HG02981 (cell line): ENCODE results near the gene FTO.

Experiments used
- ATAC-seq: cut with Tn5 transposase; IDR thresholded peaks from one replicate; pipeline ENCODE4 v1.9.1; 2021; ENCODE audit warnings: mild to moderate bottlenecking, moderate library complexity; ENCODE audit not compliant: unreplicated experiment

FTO gene

DNA sequence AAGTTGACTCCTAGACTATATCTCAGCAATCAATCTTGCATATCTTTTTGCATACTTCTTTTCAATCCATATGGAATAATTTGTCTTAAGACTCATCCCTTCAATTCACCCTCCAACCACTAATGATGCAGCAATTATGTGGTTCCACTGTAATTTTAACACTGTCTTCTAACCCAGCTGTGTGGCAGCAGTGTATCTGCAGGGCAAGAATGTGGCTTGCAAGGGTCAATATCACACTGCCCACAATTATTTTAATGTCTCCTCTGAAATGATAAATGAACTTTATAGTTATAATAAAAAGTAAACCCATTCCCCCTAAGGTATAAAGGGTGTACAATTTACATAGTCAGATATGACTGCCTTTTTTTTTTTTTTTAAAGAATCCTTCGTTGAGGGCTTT, 48.6 kb downstream of the FTO start:
- ATAC-seq = no peak

DNA sequence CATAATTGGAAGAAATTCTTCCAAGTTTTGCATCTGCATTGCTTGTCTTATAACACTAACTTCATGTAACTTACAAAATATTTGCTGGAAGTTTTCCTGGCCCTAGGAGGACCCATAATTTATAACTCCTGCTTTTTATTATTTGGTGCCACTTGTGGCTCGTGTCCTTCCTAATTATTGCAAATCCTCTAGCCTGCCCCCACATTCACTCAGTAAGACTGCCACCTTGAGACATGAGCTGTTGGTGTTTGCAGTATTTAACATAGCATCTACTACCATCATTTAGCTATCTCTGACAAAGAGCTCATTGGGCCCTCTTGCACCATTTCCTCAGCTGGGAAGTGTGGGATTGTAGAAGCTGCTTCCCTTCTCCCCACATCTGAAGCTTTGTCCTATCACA, 49.5 kb downstream of the FTO start:
- no peak for ATAC-seq

DNA sequence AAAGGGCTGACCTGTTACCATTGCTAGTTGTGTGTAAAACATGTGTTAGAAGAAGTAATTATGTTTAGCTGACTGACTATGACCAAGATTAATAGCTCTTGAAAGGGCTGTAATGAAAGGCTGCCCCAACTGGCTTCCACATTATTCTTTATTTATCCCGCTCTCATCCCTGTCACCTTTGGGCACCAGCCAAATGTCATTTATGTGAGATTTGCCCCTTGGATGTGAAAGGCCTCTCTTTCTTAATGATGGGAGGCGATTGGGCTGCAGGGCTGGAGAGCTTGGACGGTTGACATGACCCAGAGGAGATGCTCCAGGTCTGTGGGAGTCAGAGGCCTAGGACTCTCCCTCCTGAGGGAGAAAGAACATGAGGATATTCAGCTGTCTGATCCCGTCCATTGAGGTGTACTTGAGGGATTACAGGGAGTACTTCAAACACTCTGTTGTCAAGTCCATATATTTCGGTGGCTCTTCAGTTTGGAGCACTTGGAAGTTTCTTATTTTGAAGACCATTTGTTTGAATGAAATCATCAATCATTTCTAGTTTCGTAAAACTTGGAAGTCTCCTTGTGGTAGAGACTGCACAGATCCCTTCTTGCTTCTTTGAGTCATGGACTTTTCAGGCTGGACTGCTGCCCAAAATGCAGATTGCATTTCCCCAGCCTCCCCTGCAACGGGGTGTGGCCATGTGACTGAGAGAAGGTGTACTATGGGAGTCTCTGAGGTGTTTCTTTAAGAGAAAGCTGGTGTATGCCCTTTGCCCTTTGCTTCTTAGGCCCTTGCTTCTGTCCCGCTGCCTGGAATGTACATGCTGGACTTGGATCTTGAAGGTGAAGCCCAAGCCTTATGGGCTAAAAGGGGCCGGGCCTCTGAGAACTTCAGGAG, 51.3 kb downstream of the FTO start:
- no peak for ATAC-seq

DNA sequence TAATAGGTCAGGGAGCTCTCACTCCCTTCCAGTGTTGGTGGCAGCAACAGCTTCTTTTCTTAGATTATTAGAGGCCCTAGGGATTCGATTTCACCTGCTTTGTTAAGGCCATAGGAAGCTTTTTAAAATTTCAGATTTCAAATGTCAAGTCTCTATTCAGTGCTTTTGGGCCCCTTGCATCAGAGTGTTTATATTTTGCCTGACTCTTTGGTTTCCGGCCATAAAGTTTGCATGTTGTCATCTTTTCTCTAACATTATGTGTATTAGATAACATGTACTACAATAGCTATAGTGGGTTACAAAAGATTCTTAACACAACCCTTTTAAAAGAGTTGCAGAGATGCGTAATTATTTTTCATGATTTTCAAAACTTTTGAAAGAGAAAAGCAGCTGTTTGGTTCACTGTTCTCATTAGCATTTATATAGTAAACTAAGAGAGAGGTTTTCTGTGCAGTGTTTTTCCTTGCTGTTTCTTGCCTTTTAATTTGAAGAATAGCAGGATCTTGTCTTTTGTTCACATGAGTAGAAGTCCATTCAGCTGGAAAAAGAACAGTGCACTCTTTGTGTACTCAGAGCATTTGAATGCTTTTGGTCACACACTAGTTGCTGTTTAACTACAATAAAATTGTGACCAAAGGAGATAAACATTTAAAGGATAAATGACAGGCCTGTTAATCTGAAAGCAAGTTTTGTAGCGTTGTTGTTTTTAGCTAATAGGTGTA, 52.5 kb downstream of the FTO start:
- ATAC-seq = no peak

DNA sequence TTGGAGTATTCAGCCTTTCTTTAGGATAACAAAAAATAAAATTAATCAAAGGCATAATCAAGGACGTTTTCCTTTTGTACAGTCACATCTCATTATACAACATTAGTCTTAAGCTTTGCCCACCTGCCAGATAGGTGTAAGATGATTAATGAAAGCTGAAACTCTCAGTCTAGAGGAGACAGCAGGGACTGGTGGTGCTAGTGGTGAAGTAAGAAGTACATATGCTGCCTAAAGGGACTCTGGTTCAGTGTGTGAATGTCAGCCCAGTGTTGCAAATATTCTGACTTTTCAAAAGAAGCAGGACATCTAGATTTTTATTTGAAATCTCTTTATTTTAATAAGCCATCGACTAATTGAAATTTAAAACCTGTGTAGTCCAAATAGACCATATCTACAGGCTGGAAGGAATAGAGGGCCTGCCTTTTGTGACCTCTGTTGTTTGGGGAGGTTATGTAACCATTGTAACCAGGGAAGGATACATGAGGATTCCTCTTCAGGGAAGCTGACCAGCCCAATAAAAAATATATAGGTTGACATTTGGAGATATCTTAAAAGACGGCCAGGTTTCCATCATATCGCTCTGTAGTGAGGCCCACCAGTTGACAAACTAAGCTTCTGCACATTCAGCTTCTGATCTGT, 54.1 kb downstream of the FTO start:
- no peak for ATAC-seq

DNA sequence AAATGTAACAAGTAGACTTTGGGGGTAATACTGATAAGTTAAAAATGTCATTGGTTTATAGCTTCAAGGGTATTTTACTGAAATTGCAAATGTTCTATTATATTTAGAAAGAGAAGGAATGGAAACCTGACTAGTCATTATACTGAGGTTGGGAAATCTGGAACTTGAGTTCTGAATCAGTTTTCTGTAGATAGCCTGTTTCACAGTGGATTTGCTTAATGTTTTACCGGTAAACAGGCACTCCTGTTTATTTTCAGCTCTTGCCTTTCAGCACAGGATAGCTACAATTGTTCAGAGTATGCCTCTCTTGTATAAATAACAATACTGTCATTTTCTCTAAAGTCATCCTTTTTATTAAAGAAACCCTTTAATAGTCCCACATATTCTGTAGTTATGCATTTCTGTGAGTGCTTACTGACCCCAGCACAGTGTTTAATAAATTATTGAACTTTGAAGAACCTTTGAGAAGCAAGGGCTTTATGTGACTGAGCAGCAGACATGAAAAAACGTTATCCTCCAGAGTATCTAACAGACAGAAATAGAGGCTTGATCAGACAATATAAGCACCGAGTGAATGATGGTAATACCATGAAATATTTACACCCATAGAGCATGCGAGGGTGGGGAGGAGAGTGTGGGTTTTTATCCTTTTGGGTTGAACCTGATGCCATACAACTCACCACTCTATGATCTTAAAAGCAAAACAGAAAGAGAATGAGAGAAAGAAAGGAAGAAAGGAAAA, 58.2 kb downstream of the FTO start:
- ATAC-seq = peak; percentile 55

DNA sequence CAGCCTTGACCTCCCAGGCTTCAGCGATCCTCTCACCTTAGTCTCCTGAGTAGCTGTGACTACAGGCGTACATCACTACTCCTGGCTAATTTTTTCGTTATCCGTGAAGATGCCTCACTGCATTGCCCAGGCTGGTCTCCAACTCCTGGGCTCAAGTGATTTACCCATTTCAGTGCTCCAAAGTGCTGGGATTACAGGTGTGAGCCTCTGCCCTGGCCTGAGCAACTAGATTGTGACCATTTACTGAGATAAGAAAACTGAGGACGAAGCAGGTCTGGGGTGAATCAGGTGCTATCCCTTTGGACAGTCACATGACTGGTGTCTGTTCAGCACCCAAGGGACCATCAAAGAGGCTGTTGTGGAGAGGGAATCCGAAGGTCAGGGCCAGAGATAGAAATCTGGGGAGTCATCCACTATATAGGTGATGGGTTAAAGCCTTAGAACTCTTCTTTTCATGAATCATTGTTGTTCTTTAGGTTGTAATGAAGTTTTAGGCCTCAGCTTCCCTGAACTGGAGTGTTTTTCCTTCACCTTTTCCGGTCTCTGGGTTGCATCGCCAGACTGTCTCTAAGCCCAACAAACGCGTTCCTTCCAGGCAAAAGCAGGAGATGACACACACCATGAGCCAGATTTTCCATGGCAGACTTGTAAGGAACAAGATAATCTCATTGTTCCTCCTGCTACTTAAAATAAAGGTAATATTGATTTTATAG, 62.5 kb downstream of the FTO start:
- no peak for ATAC-seq

DNA sequence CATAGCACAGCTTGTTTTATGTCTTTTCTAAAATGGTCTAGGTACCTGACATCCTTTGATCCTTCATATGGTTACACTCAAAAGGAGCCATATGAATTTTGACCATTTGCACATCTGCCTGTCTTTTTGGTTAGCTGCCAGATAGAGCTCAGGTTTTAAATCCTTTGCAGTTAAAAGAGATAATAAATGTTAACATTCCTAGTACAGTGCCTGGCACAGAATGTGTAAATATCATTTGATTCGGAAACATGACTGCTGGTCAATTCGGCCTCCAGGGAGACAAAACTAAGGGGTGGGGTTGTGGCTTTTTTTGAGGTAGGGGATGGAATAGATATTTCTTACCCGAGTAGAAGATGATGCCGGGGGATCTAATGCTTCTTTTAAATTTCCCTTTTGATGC, 64.2 kb downstream of the FTO start:
- no peak for ATAC-seq

DNA sequence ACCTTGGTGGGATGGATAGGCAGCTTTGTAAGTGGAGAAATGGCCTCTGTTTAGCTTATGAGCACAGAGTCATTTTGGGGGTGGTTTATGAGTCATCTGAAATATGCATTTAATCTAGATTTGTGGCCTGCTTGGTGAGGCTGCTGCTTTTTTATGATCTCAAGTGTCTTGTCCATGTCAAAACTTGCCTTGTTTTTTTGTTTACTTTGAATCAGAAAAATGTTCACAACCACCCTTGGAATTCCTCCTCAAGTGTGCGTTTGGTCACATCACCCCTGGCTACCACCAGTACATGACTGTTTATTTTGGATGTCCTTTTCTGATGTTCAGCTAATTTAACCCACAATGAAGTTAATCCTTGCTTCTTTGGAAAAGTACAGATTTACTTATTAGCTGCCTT, 64.6 kb downstream of the FTO start:
- no peak for ATAC-seq

DNA sequence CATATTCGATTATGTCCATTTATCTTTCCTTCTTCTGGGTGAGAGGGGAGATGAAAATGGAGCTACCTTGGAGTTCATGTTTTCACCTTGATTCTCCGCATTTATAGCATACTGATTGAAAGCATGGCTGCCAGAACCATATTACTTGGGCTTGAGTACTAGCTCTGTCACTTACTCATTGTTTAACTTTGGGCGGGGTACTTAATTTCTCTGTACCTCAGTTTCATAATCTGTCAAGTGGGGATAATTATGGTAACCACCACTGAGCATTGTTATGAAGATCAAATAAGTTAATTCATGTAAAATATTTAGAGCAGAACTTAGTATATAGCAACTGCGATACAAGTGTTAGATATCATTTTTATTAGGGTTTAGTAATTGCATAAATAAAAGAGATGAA, 65.2 kb downstream of the FTO start:
- no peak for ATAC-seq

DNA sequence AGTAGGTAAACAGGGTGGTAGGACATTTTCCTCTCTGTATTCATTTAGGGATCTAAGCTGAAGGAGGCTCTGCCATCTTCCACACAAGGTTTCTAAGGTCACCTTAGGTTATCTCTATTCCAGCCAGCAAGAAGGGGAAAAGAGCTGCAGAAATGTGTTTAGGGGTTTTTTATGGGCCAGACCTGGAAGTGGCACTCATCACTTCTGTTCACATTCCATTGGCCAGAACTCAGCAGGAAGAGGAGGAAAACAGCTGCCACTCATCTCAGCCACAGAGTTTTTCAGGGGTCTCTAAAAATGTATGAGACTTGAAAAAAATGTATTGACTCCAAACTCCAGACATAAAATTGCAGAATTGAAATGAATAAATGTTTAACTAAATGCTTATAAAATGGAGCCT, 65.8 kb downstream of the FTO start:
- ATAC-seq = no peak

DNA sequence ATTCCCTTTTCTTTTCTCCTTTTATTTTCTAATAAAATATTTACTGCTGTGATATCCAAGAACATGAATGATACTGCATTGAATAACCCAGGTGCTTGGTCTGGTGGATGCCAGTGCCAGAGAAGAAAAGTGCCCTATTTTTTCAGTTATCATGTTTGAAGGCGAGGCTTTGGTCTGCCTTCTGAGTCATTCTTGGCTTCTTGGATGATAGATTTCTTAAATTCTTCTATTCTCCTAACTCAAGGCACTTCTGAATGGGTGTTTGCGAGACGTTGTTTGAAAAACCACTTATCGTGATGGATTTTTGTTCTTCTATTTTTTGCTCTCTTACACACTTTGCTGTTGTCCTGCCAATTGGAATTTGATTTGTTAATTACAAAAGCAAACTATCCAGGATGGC, 66.7 kb downstream of the FTO start:
- ATAC-seq = no peak

DNA sequence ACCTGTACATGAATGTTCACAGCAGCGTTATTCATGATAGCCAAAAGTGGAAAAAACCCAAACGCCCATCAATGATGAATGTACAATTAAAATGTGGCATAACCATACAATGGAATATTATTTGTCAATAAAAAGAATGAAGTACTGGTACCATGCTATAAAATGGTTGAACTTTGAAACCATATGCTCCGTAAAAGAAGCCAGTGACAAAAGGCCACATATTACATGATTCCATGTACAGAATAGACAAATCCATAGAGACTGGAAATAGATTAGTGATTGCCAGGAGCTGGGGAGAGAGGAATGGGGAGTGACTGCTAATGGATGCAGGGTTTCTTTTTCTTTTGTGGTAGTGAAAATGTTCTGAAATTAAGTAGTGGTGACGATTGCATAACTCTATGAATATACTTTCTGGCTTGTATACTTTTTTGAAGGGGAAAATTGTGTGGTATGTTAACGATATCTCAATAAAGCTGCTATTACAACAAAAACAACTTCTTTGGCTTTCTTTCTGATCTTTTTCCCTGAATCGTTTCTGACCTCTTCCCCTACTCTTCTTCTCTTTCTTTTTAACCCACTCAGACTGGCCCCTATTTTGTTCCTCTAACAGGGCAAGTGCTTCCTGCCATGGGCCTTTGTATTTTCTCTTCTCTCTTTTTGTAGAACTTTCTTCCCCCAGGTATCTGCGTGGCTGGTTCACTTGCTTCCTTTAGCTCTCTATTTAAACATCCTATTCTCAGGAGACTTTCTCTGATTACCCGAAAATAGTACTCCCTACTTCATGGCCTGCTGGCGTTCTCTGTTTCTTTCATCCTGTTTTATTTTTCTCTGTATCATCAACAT, 67.9 kb downstream of the FTO start:
- ATAC-seq = no peak

DNA sequence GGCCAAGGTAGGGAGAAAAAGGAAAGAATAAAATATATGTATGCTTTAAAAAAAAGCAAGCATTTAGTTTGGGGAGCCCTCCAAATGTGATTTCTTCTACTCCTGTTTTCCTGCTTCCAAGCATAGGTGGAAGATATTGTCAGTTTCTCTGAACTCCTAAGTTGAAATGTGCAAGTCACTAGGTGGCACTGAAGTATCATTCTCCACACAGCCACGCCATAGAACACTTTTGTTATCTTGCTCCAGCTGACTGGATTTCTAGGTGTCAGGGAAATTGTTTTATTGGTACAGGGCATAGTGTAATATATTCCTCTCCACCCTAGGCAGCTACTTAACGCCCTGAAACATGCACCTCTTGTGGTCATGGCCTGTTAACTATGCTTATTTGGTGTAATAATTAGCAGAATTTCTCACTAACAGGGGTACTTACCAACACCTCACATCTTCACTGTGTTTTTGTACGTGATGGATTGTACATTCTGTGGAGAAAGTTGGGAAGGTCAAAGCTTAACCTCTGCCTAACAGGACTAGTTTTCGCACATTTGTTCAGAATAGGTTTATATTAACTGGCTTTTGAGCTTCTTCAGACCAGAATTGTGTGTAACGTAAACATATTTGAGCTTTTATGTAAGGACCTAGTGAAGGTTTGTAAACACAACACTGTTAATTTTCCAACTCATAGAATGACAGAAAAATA, 69.3 kb downstream of the FTO start:
- peak; percentile 66 for ATAC-seq

DNA sequence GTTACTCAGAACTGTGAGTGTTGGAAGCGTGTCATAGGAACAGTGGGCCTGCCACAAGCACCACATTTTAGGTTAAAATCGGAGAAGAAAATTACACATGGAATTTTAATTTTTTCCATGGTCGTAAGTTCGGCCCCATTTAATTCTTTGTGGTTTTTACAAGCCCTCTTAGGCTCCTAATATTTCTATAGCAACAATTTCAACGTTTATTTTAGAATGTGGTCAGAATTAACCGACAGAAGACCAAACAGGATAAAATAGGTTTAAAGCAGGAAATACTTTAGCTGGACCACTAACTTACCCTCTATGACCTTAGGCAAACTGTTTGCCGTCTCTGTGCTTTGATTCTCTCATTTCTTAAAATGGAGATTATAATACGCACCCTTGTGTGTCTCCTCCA, 69.9 kb downstream of the FTO start:
- ATAC-seq = no peak

DNA sequence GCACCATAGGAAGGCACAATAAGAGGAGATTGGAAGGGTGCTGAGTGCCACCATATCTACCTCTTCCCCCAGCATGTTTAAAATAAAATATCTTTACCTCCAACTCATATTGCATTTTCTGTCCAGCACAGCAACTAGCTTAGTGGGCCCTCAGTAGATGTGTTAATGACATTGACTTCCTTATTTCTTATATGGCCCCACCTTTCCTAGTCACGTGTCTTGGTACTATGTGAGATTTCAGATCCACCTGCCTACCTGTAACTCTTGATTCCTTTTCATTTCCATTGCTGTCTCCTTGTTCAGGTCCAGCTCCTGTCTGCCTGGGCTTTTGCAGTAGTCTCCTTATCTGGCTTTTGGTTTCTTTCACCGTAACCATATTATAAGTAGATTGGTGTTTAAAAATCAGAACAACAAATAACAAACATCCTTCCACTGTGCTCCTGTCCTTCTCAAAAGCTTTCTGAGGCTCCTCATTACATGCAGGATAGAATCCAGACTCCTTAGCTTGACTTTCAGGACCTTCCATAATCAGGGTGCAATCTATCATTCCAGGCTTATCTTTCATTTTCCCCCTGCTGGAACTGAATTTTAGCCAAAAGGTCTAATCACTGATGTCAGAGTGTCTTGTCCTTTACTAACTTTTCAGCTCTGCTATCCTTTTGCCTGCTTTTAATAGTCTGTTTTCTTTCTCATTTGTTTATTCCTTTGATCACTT, 71.3 kb downstream of the FTO start:
- ATAC-seq = no peak

DNA sequence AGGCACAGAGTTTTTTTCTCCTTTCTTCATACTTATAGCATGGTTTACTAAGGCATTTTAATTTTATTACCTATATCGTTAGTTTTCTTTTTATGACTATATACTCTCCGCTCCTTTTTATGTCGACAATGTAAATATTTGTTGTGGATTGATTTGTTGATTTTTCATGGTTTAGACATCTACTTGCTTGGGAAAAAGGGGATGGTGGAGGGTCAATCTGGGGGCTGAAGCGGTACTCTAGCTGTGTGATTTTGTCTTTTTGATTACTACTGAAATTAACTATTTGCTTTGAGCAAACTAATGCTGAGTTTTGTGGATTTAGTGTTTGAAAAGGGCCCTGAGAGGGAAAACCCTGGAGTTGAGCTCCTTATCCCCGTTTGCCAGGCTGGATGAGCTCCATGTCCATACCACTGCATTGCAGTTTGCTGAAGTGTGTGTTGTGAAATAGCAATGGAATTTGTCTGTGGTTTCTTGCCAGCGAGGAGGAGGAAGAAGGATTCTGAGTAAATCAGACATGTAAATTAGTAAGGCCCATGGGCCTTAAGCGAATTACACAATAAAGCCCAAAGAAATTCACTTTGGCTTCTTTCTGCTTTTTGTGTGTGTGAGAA, 72.0 kb downstream of the FTO start:
- no peak for ATAC-seq

DNA sequence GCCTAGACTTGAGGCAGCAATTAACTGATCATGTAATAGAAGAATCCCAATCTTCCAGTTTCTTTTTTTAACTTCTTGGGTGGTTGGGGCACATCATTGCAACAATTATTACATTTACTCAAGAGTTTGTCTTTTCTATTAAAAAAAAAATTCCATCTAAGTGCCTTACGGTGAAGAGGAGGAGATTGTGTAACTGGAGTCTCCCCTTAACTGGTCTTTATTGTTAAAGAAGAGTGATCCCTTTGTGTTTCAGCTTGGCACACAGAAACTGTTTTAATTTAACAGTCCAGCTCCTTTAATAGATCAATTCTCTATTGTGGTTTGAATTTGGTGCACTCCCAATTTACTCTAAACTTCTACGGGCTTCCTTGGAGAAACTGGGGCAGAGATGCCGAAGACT, 75.2 kb downstream of the FTO start:
- no peak for ATAC-seq
